ENCODE results near the gene PIK3R6. TPM values are rescaled to one million over a fixed set of nuclear protein-coding genes. Genes with fewer than 3 reads are reported as not detected.

PIK3R6 gene
- total RNA-seq, 1 donor from 2014 or later: 9.9 TPM

DNA sequence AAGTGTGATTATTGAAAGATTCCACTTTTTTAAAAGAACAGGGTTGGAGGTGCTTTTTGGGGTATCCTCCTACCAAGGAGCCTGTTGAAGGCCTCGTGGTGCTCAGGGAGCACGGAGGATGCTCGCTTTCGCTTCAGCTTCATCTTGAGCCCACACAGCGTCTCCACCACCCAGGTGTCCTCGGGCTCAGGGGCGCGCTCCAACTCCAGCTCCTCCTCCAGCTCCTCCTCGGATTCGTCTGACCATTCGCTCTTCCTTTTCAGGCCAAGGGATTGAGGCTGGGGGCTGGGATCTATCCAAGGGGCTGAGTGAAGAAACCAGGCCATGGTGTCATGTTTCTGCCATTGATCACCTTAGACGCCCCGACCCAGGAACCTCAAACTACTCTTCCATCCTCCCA lies 110.3 kb downstream of the PIK3R6 start:
- intact Hi-C loops (cut with micrococcal nuclease): no loop called here

GRCh38 chr17:8755590-8756255 lies 111.8 kb downstream of the PIK3R6 start:
- intact Hi-C loops (cut with micrococcal nuclease): loop anchor here (2.0 kb wide), 1 partner anchor 243 kb away; no protein-coding TSS in a partner anchor

- intact Hi-C loops (cut with micrococcal nuclease): loop anchor here (2.0 kb wide), 1 partner anchor 244 kb away; no protein-coding TSS in a partner anchor
Measured at GRCh38 chr17:8754890-8755289, 112.6 kb downstream of the PIK3R6 start.

- intact Hi-C loops (cut with micrococcal nuclease): loop anchor here (2.0 kb wide), 1 partner anchor 245 kb away; no protein-coding TSS in a partner anchor
Measured at GRCh38 chr17:8753976-8754440, 113.5 kb downstream of the PIK3R6 start.

DNA sequence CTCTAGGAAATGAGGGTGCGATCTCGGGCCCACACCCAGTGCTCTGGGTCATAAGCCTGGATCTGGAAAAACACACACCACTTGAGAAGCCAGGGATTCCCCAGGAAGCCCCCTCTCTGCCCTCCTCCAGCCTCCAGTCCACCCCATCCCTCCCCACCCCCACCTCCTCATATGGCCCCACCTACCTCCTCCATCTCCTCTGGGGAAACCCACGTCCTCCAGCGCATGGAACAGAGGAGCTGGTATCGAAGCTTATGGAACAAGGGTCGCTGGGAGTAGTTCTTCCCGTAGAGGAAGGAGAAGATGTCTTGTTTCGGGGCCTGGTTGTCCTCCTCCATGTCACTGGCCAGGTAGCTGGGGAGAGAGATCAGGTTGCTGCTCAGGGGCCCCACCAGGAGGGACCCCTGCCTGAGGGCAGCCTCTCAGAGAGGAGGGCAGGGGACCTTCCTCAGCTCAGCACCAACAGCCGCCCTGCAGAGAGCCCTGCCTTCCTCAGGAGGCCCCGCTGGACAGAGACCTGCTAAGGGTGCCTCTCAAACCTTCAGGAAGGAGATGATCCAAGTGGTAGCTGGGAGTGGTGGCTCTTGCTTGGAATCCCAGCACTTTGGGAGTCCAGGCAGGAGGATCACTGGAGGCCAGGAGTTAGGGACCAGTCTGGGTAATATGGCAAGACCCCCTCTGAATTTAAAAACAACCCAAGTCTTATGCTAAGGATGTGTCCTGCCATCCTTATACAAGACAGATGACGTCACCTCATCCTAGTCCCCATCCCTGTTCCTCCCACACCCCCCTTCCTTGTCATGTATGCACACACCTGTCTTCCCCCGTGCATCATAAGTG lies 114.1 kb downstream of the PIK3R6 start:
- intact Hi-C loops (cut with micrococcal nuclease): no loop called here

Other genes starting within 250 kb of the PIK3R6 start
- 8.5 and 10.0 TPM in 2 replicates for gene MYH10, start 236.9 kb downstream of the PIK3R6 start, total RNA-seq
- gene CCDC42, start 122.8 kb downstream of the PIK3R6 start, total RNA-seq: 0.57 and 0.59 TPM in 2 replicates
- gene SPDYE4, start 109.1 kb downstream of the PIK3R6 start, total RNA-seq: 0.20 TPM in 1 of 2 replicates, not detected in the other
- gene MFSD6L, start 68.3 kb downstream of the PIK3R6 start, total RNA-seq: 0.86 and 0.95 TPM in 2 replicates
- 56.2 and 58.8 TPM in 2 replicates for gene PIK3R5, start 98.0 kb upstream of the PIK3R6 start, total RNA-seq
- 0.07 and 0.09 TPM in 2 replicates for gene NTN1, start 153.8 kb upstream of the PIK3R6 start, total RNA-seq